ENCODE data around the gene PARP15. TPM values are rescaled to one million over a fixed set of nuclear protein-coding genes. Genes with fewer than 3 reads are reported as not detected.
"Not testable (repeated sequence)": the region's sequence is repeated elsewhere in the genome, so short reads cannot be mapped to it uniquely, and the experiment has no call there.

PARP15 gene
- total and polyA plus RNA-seq, 12 donors: 0.21 to 1.7 (median 0.60) TPM

DNA sequence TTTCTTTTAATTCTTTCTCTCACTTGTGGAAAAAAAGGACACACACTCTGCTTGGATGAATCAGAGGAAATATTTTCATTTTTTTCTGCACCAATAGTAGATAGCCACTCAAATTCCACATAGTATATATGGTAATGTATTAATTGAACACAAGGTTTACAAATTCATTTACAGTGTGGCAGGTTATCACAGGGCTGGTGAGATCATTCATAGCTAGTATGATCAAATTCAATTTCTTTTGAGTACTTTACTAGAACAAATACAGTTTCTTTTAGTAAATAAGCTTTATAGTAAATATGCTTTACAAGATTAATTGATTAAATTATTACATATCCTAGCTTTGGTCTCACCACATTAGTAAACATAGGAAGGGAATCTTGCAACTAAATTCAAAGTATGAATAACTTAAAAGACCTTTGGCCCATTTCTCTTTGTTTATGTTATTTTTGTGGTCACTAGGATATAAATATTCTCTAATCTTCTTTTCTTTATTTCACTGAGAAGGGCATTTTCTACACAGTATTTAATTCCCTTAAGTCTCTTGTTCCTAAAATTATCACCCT is 63.1 kb downstream of the PARP15 start:
- no peak overlapping the region for H3K27ac ChIP-seq
- H3K27me3 ChIP-seq: peaks cover 0 to 4% (median 0%) of the 10 kb centered on the region in 7 donors
- no peaks in the 10 kb centered on the region for H3K36me3 ChIP-seq
- intact Hi-C loops (cut with DNase I): no loop called here
- H3K4me3 ChIP-seq: no peak overlapping the region
- H3K4me1 ChIP-seq: no peaks in the 10 kb centered on the region
- TF ChIP-seq, protein P1, sequence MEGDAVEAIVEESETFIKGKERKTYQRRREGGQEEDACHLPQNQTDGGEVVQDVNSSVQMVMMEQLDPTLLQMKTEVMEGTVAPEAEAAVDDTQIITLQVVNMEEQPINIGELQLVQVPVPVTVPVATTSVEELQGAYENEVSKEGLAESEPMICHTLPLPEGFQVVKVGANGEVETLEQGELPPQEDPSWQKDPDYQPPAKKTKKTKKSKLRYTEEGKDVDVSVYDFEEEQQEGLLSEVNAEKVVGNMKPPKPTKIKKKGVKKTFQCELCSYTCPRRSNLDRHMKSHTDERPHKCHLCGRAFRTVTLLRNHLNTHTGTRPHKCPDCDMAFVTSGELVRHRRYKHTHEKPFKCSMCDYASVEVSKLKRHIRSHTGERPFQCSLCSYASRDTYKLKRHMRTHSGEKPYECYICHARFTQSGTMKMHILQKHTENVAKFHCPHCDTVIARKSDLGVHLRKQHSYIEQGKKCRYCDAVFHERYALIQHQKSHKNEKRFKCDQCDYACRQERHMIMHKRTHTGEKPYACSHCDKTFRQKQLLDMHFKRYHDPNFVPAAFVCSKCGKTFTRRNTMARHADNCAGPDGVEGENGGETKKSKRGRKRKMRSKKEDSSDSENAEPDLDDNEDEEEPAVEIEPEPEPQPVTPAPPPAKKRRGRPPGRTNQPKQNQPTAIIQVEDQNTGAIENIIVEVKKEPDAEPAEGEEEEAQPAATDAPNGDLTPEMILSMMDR (IDR thresholded peaks at IDR 0.05): no peak
- ATAC-seq (no peak), DNase-seq (no peak)
- no peaks in the 10 kb centered on the region for H3K9me3 ChIP-seq

DNA sequence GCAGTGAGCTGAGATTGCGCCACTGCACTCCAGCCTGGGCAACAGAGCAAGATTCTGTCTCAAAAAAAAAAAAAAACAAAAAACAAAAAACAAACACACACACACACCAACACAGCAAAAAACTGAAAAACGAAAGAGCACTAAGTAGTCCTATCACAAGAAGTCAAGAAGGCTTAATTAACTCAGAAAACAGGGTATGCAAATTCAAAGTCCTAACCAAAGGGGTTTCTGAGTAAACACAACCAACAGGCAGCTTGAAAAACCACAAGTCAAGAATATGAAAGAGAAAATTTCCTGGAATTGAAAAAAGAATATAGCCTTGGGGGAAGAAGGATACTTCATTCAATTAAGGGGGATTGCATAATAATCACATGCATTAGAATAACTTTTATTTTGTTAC is 65.5 kb downstream of the PARP15 start:
- no peak overlapping the region for H3K4me3 ChIP-seq
- no peaks in the 10 kb centered on the region for H3K4me1 ChIP-seq
- TF ChIP-seq, protein P1 (IDR thresholded peaks at IDR 0.05): no peak
- intact Hi-C loops (cut with DNase I): no loop called here
- ATAC-seq (no peak), DNase-seq (no peak)
- H3K36me3 ChIP-seq: no peaks in the 10 kb centered on the region
- H3K9me3 ChIP-seq: no peaks in the 10 kb centered on the region
- no peak overlapping the region for H3K27ac ChIP-seq
- WGBS, 2 donors: 79 to 83% methylated on average over 2 of the region's 2 CpGs
- peaks cover 0 to 8% (median 0%) of the 10 kb centered on the region in 7 donors for H3K27me3 ChIP-seq

DNA sequence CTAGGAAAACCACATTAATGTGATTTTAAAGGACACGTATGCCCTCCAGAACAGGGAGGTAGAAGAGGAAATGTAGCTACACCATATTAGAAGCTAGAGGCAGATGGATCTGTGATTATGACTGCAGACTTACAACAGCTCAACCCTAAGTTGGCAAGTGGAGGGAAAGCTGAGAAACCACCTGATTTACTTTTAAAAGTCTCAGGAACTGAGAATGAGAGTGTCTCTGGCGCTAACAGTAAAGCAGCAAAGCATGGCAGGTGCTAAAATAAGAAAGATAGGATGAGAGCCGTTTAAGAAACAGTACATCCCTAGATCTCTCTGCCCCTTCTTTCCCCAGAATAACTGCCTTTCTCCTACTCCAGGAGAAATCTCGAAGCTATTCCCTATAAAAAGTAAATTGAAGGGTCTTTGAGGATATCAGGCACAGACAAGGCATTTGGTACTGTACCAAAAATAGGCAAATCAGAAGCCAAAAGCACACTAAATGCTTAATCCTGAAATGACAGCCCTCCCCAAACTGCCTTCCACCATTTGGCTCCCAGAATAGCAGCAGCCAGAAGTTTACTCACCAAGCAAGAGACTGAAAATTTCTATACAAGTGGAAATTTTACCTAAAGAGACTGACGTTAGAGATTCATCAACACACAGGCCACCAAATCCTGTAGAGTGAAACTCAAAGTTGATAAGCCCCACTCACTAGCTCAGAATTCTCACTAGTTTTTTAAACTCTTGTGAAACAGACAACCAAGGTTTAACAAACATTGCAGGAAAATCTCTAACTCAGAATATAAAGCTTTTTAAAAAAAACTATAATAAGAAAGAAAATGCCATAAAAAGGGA is 68.9 kb downstream of the PARP15 start:
- DNase-seq: no peak
- no peaks in the 10 kb centered on the region for H3K4me1 ChIP-seq
- peaks cover 0 to 30% (median 0%) of the 10 kb centered on the region in 7 donors for H3K27me3 ChIP-seq
- intact Hi-C loops (cut with DNase I): no loop called here
- no peaks in the 10 kb centered on the region for H3K36me3 ChIP-seq
- no peak for ATAC-seq
- H3K9me3 ChIP-seq: no peaks in the 10 kb centered on the region
- TF ChIP-seq, protein P1 (IDR thresholded peaks at IDR 0.05): no peak
- WGBS, 2 donors: 61 to 62% methylated on average over 5 of the region's 5 CpGs
- peak overlapping the region in 1 of 10 donors; percentile 33 for H3K4me3 ChIP-seq
- H3K27ac ChIP-seq: peak overlapping the region in 2 of 10 donors; percentile 39 to 42

DNA sequence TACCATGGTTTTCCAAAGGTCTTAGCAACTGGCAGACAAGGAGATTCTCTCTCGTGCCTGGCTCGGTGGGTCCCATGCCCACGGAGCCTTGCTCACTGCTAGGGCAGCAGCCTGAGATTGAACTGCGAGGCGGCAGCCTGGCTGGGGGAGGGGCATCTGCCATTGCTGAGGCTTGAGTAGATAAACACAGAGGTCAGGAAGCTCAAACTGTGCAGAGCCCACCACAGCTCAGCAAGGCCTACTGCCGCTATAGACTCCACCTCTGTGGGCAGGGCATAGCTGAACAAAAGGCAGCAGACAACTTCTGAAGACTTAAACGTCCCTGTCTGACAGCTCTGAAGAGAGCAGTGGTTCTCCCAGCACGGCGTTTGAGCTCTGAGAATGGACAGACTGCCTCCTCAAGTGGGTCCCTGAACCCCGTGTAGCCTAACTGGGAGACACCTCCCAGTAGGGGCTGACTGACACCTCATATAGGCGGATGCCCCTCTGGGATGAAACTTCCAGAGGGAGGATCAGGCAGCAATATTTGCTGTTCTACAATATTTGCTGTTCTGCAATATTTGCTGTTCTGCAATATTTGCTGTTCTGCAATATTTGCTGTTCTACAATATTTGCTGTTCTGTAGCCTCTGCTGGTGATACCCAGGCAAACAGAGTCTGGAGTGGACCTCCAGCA is 73.9 kb downstream of the PARP15 start:
- ATAC-seq; H3K4me1 ChIP-seq; H3K36me3 ChIP-seq; DNase-seq; H3K4me3 ChIP-seq; H3K27ac ChIP-seq; intact Hi-C loops (cut with DNase I); H3K9me3 ChIP-seq: not testable (repeated sequence)
- 66 to 69% methylated on average over 11 of the region's 11 CpGs for WGBS, 2 donors
- peaks cover 0 to 30% (median 0%) of the 10 kb centered on the region in 7 donors for H3K27me3 ChIP-seq

DNA sequence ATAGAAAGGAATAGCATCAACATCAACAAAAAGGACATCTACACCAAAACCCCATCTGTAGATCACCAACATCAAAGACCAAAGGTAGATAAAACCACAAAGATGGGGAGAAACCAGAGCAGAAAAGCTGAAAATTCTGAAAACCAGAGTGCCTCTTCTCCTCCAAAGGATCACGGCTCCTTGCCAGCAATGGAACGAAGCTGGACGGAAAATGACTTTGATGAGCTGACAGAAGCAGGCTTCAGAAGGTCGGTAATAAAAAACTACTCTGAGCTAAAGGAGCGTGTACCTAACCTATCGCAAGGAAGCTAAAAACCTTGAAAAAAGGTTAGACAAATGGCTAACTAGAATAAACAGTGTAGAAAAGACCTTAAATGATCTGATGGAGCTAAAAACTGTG is 74.5 kb downstream of the PARP15 start:
- 87 to 90% methylated on average over 6 of the region's 6 CpGs for WGBS, 2 donors
- H3K4me1 ChIP-seq; H3K9me3 ChIP-seq; H3K4me3 ChIP-seq; ATAC-seq; intact Hi-C loops (cut with DNase I); DNase-seq; H3K36me3 ChIP-seq; H3K27ac ChIP-seq: not testable (repeated sequence)
- H3K27me3 ChIP-seq: peaks cover 0 to 30% (median 0%) of the 10 kb centered on the region in 7 donors

DNA sequence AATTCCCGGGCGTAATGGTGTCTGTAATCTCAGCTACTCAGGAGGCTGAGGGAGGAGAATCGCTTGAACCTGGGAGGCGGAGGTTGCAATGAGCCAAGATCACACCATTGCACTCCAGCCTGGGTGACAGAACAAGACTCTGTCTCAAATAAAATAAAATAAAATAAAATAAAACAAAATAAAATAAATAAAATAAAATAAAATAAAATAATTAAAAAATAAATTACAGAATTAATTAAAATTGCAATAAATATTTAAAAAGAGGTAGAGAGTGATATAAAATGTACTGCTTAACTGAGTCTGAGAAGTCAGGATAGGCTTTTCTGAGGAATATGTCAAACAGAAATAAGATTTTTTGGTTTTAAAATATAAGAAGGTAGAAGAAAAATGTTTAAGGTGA is 80.9 kb downstream of the PARP15 start:
- ATAC-seq; intact Hi-C loops (cut with DNase I); H3K9me3 ChIP-seq; H3K4me1 ChIP-seq; H3K4me3 ChIP-seq; H3K27me3 ChIP-seq; DNase-seq; H3K27ac ChIP-seq; H3K36me3 ChIP-seq: not testable (repeated sequence)
- WGBS, 2 donors: 94 to 95% methylated on average over 4 of the region's 4 CpGs
